Cerebellar nuclear complex (tissue), 1 donor: Measurements from ENCODE around the gene NEDD9.

Experiments
- DNase-seq, 2 experiments: peaks; one replicate each; lab custom pipeline; 2025; lab: John Stamatoyannopoulos, UW

Gene NEDD9, protein sequence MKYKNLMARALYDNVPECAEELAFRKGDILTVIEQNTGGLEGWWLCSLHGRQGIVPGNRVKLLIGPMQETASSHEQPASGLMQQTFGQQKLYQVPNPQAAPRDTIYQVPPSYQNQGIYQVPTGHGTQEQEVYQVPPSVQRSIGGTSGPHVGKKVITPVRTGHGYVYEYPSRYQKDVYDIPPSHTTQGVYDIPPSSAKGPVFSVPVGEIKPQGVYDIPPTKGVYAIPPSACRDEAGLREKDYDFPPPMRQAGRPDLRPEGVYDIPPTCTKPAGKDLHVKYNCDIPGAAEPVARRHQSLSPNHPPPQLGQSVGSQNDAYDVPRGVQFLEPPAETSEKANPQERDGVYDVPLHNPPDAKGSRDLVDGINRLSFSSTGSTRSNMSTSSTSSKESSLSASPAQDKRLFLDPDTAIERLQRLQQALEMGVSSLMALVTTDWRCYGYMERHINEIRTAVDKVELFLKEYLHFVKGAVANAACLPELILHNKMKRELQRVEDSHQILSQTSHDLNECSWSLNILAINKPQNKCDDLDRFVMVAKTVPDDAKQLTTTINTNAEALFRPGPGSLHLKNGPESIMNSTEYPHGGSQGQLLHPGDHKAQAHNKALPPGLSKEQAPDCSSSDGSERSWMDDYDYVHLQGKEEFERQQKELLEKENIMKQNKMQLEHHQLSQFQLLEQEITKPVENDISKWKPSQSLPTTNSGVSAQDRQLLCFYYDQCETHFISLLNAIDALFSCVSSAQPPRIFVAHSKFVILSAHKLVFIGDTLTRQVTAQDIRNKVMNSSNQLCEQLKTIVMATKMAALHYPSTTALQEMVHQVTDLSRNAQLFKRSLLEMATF

DNA sequence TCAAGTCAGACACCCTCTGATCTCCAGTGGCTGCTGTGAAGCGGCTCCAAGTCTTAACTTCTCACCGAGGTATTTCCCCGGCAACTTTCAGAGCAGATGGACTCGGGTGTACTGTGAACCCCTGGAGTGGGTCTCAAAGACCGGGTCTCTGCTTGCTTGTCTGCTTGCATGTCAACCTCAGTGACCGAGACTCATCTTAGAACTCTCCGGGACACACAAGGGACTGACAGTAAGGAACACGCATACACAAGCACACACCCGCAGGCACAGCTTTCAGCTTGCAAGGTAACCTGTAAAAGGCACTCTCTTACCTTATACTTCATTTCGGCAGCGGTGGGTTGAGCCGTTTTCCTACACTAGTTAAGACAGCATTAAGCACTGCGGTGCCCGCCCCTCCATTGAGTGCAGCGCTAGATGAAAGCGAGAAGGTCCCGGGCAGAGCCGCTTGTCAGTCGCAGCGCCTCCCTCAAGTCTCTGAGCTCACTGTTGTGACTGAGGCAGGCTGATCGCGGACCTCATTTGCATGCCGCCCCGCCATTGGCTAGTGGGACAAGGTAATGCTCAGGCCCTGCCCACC, at the start of gene NEDD9:
NEDD9 (minus strand) TSS at position 476 of the 577 bp plus-strand sequence; CDS start at position 323, 153 bp downstream.
- DNase-seq, result peak; percentile 82 to 92

DNA sequence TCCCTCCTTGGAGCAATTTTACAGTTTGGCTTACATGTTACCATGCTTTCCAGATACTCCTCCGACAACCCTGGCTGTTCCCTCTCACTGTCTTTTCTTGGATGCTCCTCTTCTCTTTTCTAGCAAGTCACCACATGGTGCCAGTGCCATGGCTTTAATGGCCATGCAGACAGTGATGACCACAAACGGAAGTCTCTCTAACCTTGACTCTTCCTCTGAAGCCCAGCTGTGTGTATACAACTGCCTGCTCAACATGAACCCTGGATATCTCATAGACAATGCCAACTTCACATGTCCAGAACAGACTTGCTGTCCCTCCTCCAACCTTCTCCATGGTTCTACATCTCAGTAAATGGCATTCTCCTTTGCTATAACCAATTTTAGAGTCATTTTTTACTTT, 49.8 kb upstream of the NEDD9 start:
- no peak for DNase-seq

DNA sequence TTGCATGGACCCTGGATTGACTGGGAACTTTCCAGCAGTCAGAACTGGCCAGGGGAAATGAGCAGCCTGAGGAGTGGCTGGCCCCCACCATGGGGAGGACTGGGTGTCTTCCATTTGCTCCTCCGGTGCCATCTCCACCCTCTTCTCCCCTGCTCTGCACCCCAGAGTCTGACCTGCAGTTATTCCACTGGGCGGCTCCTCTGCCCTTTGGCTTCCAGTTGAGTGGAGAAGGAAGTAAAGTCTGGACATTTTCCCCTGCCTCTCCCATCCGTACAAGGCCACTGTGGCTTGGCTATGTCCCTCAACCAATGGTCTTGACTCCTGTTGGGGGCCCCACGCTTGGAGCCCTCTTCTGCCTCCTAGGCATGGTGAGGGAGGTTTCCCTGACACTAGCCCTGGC, 47.9 kb upstream of the NEDD9 start:
- DNase-seq, result no peak

DNA sequence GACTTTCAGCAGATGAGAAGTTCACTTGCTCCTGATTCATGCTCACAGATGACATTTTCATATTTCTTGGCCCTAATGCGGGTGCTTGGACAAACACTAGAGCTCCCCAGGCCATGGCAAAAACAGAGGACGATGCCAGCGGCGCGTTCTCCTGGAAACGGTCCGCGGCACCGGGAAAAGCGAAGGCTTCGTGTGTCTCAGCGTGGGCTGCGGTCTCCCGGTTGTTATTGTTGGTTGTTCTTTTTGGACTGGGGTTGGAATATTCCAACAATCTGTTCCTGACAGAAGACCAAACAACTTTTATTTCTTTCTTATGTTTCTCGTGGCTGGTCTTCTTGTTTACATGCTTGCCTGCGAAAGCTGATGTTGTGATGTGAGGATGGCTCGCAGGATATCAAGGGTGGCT, 46.8 kb upstream of the NEDD9 start:
- DNase-seq, result no peak

DNA sequence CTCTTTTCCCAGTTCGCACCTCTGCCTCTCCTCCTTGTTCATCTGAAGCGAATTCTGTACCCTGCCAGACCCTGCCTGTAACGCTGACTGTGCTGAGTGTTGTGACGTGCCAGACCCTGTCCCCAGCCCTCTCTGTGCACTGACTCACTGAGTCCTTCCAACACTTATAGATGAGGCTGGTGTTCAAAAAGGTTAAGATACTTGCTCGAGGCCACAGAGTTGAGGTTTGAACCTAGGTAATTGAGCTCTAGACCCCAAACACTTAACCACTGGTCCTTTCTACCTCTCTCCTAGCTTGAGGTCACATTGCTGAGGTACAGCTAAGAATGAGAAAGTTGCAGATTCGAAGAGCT, 45.7 kb upstream of the NEDD9 start:
- DNase-seq, result no peak

DNA sequence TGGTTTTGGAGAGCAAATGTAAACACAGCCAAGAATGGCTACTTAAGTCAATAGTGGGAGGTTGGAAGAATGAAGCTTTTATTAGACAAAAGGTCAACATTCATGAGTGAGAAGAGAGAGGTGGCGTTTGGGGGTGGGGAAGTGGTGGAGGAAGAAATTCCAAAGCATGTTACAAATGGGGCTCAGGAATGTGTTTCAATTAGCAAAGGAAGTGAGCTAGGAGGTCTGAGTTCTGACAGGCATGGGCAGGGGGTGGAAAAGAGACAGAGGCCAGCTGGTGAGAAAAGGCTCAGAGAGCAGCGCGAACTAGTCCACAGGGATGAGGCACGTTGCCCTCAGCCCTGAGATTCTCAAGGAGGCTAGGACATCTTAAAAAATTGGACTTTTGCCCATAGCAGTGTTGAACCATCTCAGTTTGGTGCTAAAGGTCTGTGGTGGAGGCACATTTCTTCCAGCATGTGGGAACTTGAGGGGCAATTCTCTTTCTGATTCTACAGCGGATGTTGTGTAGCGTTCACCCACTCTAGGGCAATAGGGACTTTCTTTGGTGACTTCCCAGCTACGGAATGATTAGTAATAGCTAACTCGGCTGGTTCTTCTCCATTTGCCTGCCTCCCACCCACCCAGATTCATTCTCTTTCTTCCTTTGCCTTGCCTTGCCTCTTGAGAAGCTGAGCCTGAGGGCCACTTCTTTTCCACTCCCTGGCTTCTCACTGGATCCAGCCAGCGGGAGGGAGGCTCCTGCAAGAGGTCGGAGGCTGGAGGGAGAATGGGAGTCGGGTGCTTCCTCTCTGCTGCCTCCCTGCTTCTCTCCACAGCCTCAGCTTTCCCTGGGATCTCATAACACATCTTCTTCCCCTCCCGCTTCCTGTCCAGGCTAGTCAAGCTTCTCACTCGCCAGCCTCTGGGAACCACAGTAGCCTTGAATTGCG, 45.1 kb upstream of the NEDD9 start:
- DNase-seq, result no peak

DNA sequence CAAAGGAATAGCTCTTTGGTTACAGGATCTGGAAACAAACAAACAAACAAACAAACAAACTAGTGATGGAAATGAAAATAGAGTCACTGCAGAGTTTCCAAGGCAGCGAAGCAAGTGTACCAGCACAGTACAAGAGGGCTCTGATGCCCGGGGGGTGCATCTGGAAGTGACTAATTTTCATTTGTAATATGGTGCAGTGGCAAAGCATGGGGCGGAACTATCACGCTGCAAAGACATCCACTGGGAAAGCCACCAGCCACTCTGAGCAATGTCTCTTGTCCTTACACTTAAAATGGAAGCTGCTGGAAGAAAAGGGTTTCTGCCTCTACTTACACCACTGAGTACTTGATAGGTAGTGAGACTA, 44.4 kb upstream of the NEDD9 start:
- DNase-seq, result no peak

DNA sequence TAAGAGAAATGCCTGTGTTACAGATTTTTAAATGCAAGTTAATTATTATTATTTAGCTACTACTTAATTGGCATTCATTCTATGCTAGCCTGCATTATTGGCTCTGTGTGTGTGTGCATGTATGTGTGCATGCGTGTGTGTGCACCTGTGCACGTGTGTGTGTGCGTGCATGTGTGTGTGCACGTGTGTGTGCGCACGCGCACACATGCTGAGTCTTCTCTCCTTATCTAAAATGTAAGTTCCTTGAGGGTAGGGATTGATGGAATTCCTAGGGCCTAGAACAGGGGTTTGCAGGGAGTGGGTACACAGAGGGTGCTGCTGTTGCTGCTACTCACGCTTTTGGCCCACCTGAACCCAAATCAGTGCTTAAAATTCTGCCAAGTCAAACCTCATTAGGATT, 43.8 kb upstream of the NEDD9 start:
- no peak for DNase-seq

DNA sequence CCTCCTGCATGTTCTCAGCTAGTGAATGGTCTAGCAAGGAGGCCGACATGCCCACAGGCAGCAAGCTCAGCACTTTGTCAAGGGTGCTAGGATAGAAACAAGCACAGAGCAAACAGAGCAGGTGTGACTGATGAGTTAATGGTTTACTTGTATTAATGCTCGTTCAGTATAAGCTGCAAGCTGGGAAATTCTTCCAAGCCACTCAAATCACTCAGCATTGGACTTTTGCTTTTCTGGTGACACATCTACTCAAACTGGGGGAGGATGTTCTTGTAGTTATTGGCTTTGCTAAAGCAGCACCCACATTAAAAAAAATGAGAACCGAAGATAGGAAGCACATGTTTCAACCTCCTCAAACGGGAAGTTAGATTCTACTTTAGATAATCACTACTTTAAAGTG, 43.1 kb upstream of the NEDD9 start:
- DNase-seq, result no peak

DNA sequence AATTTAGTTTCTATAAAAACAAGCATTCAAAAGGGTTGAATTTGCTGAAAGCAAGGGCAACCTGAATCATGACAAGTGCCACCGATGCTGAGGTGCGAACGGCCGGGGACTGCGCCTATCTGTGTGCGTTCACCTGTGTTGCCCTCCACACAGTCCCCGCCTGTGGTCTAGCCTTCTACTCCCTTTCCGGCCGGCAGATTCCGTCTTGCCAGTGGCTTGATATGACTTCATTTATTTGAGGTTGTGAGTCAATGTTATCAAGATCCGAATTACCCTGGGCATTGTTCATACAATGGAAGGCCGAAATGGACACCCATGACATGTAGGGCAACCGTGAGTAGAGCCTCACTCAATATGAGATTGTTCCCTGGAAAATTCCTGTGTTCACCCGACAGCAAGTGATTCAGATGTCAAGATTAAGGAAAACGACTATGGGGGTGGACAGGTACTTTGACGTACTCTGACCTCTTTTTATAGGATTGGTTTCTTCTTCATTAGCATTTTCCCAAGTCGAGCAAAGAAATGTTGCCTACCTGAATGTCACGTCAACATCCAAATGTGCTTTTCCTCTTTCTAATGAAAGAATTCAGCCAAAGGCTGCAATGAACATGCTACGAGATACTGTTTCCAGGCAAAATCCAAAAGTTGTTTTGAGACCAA, 41.1 kb upstream of the NEDD9 start:
- DNase-seq, result no peak

DNA sequence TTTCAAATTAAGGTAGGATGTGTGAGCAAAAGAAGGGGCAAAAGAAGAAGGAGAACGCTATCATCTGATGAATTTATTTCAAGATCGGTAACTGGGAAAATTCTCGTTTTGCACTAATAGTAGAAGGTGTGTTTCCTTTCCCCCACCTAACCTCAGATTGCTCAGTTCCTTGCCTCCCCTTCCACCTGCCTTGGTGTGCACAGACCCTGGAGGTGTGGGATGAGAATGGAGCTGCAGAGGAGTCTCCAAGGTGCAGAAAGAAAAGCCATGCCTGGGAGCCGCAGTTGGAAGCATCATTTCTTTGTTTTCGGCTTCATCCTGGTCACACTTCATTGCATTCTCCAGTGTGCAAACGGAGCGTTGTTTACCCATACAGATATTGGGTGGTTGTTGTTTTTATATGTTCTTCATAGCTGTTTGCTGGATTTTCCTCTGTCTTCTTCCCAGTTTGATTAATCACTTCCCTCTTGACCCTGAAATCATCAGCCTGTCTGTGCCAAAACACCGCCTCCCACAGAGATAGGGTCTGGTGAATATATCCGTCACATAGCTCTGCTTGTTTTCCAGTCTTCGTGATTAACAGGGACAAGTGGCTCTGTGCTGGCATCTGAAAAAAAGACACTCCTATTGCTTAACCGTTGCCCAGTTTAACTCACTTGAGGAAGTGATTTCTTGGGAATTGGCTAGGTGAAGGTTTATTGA, 40.2 kb upstream of the NEDD9 start:
- no peak for DNase-seq

DNA sequence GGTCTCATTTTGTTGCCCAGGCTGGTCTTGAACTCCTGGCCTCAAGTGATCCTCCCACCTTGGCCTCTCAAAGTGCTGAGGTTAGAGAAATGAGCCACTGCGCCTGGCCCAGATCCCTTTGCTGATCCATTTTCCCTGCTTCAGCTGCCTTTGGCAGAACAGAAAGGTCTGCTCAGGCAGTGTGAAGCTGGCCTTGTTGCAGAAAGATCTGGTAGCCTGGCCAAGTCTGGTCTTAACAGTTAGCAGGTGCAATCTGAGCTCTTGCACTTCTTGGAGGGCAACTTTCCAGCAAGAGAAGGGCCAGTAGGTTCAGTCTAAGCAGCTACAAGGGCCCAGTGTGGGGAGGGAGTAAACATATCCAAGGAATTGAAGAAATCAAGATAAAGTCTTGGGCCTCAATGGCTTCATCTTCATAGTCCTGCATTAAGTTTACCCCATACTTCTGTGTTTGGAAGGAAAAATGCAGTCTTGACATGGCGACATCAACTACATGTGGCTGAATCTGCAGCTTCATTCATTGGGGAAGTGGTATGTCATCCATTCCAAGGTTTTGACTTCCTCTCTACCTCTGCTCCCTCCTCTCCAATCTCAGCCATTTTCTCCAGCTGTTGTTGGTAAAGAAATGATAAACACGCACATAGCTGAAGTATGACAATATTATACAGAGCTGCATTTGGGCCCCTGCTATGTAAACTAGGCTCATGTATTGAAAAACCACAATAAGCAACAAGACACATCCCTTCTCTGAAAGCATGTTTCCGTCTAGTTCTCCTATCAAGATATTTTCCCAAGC, 39.0 kb upstream of the NEDD9 start:
- no peak for DNase-seq

DNA sequence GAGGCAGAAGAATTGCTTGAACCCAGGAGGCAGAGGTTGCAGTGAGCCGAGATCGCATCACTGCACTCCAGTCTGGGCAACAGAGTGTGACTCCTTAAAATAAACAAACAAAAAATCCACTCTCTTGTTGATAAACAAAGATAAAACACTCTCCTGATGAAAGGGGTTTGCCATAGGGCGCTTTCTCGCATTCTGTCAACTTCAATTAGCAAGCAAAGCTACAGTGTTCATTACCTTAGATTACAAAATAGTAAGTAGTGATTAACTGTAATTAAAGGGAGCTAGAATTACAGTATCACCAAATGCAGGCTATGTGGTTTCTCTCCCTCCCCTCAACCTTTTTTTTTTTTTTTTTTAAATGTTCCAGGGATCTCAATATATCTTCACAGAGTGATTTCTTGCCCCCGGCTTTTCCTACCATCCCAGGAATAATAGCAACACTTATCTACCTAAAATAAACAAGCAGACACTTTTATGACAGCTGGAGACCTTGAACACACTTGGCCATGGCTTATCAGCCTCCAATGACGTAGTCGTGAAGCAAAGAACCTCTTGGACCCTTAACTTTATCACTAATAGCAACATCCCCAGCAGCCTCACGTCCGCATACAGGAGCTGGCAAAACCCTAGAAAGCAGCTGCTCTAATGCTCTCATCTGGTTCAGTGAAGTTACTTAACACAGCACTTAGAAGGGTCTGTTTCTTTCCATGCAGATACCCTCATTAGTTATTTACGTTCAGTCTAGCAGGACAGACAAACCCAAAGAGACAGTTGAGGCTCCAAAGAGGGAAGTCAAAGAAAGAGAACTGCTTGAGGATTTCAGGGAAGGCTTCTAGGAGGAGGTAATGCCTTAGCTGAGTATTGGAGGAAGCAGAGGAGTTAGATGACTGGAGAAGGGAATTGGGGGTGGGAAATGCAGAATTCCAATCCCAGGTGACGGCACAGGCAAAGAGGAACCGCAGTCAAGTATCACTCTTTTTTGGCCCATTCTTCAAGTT, 37.9 kb upstream of the NEDD9 start:
- DNase-seq, result no peak

DNA sequence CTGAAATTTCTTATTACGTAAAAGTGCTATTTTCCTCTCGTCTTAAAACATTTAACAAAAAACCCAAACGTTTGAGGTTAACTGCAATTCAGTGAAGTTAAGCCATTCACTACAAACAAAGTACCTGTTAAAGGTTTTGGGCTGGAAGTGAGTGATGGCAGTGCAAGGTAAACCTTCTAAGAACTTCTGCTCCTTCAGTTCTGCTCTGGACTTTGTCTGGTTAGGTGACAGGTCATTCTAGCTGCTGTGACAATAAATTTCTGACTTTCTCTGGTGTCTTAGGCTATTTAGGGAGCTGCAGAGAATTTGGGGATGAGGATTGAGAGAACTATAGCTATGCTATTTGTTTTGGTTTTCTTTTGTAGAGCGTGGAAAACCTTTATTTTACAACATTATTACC, 36.5 kb upstream of the NEDD9 start:
- no peak for DNase-seq

DNA sequence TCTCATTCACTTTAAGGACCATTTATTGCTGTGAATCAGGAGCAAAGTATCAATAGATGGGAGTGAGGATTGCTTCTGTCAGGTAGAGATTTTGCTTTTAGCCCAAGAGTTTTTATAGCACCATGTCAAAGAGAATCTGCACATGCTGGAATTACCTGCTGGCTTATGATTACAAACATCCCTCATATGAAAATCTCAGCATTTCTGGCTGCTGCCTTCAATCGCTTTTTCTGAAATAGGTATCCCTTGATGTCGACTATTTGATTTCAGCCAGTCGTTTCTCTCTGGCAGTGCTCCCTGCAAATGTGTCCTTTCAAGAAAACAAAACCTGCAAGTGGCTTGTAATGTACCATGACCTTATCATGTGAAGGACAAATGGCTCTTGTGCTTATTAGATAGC, 34.5 kb upstream of the NEDD9 start:
- no peak for DNase-seq

DNA sequence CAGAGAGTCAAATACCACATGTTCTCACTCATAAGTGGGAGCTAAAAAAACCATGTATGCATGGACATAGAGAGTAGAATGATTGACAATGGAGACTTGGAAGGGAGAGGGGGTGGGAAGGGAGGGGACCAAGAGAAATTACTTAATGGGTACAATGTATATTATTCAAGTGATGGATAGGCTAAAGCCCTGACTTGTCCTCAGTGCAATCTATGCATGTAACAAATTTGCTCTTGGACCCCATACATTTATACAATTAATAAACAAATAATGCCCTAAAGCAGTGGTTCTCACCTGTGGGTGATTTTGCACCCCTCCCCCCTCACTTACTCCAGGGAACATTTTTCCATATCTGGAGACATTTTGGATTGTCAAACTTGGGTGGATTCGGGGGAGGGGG, 33.5 kb upstream of the NEDD9 start:
- DNase-seq, result no peak

DNA sequence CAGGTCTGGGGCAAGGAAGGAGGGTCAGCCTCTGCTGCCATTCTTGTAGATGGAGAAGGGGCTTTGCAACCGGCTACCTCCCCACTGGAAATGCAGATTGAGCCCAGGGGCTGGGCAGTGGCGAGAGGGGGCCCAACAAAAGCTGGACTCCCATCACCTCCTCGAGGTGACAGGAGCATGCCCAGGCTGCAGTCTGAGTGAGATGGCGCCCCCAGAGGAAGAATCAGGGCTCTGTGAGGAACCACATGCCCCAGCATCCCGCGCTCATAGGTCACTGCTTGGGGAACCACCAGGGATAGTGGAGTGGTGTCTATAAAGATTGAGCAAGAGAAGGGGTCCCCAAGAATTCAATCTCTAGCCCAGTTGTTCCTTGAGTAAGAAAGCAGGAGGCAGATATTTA, 31.6 kb upstream of the NEDD9 start:
- DNase-seq, result no peak

DNA sequence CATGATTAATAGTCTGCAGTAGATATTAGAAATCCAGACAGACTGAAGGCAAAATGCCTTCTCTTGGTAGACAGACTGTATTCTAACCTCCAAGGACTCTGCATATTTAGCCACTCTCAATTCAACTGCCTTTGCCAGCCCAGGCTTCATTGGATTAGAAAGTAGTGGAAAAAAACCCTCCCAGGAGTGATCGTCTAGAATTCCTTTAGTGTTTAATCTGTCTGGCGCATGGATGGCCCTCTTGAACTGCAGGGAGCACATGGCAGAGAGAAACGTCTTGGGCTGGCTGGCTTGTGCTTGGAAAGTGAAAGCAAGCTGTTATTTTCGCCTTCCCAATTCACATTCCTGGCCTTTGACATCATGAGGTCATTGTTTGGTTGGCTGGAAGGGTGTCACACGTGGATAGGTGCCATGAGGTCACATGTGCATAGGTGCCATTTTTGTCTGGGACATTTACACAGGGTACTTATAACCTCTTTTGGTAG, 30.9 kb upstream of the NEDD9 start:
- DNase-seq, result no peak

DNA sequence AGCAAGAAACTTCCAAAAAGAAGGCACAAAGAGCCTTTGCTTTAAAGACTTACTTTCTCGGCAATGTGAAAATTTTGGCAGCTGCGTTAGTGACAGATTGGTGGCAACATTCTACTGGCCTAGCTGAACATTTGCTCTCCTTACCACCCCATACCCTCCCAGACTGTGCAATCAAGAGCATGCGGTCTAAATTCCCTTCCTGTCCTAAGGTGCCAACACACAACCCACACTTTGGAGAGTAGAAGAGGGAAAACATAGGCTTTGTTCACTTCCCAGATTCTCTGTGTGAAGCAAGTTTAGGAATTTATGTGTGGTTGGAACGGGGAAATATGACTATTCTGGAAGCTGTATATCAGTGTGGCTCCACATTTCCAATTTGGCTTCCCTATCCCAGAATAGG, 29.8 kb upstream of the NEDD9 start:
- peak in 1 of 2 experiments; percentile 59 for DNase-seq
